ENCODE measurements around the gene STAC2.
A peak's percentile ranks its signal among the peaks of the same experiment; 100 is the strongest.

STAC2 gene

DNA sequence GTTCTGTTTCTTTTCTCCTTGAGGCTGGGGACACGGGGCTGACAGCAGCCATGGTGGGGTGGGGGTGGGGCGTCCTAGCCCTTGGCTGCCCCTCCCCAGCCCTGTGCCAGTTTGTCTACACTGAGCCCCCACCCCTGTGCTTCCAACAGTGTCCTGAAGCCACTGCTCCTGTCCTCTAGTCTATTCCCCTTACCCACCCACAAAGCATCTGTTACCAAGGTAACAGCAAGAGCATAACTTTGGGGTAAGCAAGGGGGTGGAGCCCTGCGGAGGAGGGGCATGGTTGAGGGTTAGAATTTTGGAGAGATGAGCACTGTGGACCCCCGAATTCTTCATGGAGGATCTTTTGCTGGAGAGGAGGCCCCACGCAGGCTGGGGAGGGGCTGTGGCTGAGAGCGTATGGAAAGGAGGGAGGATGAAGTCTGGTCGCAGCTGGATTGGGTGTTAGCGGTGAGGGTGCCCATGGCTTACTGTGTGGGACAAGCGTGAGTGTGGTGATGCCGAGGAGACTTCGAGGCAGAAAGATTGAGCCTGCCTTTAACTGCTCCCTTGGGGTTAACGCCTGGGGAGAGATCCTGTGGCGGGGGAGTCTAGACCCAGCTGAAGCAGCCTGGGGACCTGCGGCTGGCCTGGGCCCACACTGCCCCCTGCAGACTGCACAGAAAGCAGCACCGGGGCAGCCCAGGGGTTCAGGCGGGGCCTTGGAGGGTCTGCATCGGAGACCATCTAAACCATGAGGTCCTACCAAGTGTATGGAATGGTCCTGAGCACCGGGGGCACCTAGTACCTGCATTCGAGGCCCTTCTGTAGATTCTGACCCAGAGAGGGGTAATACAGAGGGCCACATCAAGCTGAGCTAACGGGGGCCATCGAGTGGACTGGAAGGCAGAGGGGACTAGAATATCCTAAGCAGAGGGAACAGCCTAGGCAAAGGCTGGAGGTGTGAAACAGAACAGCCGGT lies 6.1 kb upstream of the STAC2 start:
- peak; percentile 19 for DNase-seq (ENCODE audit: low read depth)

DNA sequence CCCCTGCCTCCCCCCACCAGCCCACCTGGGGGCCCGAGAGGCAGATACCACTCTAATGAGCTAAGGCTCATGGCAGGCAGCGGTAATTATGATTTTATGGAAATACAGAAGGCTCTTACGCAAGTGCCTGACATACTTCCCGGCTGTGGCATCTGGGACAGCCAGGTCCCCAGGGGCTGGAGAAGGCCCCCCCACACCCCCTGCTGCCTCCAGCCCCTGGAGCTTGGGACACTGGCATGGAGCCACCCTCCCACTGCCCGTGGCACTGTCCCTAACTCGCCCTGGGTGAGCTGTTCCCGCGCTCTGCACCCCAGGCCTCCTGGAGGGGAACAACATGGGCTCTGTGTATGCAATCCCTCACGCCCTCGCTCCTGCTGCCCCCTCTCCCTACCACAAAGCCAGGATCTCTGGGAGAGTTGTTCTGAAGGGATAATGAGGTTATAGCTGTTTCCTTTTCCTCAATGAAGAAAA lies 5.4 kb upstream of the STAC2 start:
- no peak for DNase-seq (ENCODE audit: low read depth)

DNA sequence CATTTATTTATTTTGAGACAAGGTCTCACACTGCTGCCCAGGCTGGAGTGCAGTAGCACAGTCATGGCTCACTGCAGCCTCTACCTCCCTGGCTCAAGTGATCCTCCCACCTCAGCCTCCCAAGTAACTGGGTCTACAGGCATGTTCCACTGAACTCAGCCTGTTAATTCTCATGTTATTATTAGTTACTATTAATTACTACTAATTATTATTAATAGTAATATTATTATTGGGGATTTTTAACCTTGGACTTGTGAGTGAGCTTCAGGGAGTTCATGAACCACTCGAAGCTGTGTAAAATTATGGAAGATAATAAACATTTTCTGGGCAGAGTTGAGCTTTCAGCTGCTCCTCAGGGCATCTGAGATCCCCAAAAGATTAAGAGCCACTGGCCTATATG lies 4.6 kb upstream of the STAC2 start:
- DNase-seq (ENCODE audit: low read depth) = no peak

DNA sequence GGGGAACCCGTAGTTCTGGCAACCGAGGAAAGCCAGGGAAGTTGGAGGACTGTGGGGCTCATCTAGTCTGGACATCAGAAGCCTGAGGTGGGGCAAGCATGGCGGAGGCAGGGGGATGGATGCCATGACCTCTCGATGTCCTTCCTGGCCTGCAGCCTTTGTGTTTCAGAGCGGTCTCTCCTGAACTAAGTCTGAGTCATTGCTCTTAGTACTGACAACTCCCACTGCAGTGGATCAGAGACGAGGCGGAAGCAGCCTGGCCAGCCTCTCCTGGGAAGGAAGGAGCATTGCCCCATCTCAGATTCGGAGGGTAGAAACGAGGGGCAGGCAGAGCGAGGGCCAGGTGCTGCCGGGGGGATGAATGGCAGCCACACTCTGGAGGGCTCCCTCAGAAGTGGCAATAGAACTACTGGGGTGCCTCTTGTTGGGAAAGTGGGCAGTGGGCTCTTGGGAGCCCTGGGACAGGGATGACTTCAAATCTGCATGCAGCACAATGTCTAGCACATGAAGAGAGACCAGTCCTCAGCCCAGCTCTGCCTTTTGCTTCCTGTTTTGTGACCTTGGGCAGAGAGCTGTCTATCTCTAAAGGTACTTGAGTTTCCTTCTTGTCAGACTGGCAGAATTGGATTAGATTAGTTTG lies 3.6 kb upstream of the STAC2 start:
- no peak for DNase-seq (ENCODE audit: low read depth)

DNA sequence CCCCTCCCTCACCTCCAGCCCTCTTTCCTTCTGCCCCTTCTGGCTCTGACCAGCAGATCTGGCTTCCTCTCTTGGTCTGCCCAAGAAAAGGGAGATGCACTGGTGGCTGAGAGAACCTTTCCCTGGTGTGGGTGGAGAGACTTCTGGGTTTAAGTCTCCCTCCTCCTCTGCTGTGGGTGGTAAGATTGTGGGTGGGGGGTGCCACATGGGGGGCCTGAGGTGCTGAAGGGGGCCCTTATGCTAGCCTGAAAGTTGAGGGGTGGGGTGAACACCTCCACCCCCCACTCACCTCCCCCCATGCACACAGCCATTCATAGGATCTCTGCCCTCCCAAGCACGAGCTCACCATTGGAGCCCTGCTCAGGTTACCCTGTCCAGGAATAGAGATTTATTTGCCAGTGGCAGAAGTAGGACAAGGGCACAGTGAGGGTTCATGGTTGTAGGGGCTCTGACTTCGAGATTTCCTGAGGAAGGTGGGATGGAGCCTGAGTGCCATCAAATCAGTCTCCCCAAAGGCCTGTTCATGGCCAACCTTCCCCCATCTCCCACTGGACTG lies 1.7 kb upstream of the STAC2 start:
- DNase-seq (ENCODE audit: low read depth) = no peak

DNA sequence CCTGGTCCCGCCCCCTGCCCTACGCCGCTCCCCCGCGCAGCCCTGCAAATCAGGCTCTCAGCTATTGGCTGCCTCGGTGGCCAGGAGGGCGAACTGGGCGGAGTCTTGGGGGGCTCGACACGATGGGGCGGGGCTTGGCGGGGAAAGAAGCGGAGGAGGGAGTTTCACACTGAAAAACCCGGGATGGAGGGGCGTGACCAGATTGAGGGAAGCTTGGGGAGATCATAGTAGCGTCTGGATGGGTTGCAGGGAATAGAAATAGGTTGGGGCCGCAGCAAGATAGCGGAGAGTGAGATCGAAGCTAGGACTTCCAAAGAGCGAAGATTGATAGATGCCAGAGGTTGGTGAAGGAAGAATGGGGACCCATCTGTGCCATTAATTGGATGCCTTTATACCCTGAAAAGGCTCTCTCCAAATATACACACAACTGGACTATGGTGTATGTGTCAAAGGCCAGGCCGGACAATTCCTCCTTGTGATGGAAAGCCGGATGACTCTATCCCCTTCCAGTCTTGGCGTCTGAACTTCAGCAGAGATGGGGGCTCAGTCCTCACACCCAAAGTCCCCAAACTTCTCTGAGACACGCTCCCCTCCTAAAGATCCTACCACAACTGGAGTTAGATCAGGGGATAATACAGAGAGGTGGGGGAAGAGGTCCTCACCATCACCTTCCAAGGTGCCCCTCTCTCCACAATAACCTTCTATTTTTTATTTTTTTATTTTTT lies 376 bp upstream of the STAC2 start:
- peak; percentile 32 for DNase-seq (ENCODE audit: low read depth)

DNA sequence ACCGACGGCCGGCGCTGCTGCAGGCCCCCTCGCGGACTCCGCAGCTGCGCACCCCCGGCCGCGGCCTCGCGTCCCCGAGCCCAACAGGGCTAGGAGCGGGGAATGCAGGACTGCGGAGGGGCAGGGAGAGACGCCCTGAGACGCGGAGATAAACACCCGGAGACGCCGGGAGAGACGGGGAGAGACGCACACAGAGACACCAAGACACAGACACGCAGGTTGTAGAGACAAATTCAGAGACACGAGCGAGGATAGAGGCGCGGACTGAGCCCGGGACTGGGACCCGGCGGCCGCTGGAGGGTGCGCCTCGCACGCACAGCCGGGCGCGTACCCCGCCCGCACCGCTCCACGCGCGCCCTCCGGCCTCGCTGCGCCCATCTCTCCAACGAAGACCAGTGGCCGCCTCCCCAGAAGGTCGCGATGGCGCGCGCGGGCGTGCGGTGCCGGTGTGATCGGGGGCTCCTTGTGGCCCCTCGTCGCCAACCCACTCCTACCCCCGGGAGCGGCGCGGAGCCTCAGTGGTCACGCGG lies 902 bp downstream of the STAC2 start:
- no peak for DNase-seq (ENCODE audit: low read depth)

DNA sequence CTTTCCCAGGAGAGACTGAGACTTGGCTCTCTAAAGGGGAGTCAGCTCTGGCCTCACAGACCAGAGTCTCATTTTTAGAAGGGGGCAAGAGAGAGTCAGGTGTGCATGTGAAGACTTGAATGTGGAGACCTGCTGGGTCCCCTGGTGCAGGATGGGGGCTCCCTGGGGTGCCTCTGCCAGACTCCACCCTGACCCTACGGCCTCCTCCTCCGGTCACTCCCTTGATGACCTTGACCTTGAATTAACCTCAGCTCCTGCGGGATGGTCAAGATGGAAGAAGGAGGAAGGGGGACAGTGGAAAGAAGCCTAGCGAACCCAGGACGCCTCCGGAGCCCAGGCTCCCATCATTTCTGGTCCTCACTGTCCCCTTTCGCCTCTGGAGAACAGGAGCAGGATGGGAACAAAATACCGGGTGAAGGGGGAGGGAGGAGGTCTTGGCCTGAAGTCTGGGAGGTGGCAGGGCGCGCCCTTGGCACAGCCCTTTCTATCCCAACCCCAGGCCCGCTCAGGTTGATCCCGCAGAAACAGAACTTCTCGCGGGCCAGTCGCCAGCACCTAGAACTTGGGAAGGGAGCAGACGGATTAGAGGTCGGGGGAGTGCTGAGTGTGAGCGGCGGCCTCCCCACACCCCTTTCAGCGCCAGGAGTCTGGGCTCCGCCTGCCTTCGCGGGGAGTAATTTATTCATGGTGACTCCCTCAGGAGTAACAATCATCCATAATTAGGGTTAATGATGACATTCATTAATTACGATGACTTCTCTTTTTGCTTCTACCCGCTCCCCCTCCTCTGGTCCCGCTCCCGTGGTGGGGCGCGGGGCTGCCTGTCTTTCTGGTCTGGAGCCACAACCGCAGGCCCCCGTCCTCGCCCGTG lies 1.6 kb downstream of the STAC2 start:
- DNase-seq (ENCODE audit: low read depth) = no peak

DNA sequence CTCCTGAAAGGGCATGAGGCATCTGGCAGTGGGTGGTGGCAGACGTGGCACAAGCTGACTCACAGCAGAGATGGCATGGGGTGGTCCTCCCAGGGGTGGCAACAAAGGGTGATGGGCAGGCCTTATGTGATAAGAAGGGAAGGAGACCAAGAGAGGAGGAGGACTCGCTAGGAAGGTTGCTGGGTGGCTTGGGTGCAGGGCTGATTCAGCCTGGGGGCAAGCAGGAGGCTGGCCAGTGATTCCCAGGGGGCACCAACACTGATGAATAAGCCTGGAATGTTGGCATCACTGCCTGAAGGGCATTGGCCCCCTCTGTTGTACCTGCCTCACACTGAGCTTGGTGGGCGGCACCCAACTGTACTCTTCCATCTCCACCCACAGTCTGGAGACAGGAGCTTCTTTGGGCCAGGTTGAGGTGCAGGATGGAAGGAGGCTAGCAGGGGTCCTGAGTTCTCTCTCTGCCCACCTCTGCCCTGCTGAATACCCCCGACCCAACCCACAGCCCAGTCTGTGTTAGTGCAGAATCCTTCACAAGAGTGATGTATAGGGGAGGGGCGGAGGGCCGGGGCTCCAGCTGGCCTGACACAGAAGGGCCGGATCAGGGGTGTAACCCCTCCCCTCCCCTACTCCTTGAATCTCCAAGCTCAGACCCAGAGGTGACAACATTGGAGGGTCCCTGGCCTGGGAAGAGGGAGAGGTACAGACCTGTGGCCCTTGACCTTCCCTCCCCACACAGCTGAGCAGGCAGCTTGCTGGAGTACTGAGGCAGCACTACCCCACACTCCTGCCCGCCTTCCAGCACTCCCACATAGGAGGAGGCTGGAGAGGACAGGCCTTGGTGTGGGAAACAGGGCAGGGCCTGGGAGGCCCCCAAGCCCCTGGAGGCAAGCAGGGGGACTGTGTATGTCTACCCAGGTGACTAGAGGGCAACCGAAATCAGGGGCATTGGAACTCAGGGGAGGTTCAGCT lies 2.6 kb downstream of the STAC2 start:
- no peak for DNase-seq (ENCODE audit: low read depth)

DNA sequence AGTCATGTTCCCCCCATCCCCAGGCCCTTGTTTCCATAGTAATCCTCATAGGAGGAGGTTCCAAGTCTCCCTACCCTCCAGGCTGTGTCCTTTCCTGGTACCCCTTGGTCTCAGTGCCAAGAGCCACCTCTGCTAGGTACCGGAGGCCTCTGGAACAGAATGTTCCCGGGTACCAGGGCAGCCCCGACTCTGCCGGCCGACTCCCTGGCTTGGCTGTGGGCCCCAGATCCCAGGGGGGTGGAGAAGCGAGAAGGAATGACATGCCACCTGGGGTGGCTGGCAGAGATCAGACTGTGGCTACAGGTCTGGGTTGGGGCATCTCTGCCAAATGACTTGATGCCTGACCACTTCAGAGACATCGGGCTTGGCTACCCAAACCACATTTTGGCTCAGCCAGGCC lies 3.6 kb downstream of the STAC2 start:
- DNase-seq (ENCODE audit: low read depth) = no peak

DNA sequence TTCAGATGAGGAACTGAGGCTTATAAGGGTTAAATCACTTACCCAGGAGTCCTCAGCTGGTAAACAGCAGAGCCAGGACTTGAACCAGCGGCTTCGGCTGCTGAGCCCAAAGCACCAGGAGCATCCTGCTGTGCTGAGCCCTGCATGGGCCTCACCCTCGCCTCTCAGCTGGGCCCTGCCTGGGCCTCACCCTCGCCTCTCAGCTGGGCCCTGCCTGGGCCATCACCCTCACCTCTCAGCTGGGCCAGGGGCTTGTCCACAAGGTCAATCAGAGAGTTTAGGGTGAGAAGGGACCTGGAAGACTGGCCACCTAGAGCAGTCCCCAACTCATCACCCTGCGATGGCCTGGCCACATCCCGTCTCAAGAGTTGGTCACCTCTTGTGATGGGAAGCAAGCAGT lies 4.2 kb downstream of the STAC2 start:
- DNase-seq (ENCODE audit: low read depth) = no peak

DNA sequence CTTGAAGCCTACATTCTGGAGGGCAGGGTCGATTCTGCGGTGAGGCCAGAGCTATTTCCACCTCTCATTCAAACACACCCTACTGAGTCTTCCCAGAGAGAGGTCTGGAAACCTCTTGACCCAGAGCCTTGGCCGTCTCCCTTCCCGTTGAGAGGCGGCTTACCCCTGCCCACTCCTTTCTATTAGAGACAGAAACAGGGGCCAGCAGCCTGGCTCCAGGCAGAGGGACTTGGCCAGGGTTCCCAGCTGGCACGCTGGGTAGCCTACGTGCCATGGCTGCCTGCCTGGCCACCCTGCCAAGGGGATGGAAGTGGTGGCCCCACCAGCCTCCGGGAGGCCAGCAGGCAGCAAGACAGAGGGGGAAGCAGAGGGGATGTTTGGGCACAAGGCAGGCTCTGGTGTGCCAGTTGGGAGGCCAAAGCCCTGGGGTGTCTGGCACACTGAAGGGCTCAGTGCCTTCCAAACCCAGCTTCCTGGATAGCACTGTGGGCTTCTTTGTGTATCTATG lies 6.0 kb downstream of the STAC2 start:
- no peak for DNase-seq (ENCODE audit: low read depth)

DNA sequence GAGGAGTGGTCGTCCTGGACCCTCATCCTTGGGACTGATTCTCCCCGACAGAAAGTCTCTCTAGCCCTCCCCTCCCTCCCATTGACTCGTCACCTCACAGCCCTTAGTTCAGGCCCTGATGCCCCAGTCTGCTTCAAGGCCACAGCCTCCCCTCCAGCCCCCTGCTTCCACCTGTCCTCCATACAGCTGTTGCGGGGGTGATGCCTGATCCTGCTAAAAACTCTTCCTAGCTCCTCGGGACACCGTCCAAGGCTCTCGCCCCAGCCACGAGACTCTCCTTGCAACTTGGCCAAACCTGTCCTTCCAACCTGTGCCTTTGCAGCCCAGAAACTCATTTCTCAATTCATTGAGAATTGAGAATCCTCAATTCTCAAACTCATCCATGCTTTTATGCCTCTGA lies 6.8 kb downstream of the STAC2 start:
- DNase-seq (ENCODE audit: low read depth) = no peak

DNA sequence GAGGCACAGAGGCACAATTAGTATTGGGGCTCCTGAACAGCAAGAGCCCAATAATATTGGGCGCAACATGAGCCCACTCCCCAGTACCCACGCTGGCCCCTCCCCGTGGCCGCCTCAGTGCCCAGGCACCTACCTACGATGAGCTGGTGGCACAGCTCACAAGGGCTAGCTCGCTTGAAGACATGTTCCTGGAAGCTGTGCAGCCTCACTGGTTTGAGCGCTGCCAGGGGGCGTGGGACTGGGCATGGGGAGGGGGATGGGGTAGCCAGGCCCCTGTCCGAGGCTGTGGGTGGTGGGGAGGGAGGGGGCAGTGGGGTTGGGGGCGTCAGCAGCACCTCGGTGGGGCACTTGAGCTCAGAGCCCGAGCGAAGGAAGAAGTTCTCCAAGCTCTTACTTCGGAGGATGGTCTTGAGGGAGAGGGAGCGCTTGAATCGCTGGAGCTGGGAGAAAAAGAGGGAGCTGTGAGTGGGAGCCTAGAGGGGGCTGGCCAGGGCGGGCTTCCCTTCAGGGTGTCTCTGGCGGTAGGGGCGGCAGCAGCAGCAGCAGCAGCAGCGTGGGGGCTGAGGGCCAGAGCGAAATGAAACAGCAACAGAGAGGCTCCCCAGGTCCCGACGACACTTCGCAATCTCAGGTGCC lies 7.9 kb downstream of the STAC2 start:
- DNase-seq (ENCODE audit: low read depth) = no peak

DNA sequence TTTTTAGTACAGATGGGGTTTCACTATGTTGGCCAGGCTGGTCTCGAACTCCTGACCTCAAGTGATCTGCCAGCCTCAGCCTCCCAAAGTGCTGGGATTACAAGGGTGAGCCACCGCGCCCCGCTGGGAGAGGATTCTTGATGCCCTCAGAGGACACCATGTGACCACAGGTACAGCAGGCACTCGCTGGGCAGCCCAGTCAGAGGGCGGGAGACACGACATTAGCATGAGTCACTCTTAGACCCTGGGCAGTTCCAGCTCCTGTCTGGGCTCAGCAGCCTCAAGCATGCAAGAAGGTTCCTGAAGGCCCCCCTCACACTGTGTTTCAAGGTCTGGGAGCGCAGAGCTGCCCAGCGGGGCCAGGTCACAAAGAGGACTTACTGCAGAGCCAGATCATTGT lies 11.9 kb downstream of the STAC2 start:
- DNase-seq (ENCODE audit: low read depth) = no peak

DNA sequence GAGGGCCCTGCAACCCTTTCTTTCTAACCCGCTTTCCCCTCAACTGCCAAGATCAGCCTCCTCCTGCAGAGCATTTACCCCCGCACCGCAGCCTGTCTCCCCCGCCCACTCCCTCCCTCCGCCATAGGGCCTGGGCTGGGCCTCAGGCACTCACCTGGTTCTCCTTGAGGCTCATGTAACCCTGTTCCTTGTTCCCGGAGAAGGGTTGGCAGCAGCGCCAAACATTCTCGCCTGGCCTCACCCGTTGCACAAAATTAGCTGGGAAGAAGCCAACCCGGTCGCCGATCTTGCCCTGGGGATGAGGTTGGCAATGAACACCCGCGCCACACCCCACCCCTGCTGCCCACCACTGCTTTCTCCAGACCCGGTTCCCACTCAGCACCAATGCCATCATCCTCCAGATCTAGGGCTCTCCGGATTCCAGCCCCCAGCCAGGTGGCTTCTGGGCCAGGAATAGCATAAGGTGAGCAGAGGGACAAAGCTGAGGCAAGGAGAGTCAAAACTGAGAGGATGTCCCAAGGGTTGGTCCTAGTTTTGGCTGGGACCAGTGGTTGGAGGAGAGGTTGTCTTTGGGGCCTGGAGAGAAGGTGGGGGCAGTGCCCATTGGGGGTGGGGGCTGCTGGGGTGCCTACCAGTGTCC lies 12.8 kb downstream of the STAC2 start:
- no peak for DNase-seq (ENCODE audit: low read depth)

DNA sequence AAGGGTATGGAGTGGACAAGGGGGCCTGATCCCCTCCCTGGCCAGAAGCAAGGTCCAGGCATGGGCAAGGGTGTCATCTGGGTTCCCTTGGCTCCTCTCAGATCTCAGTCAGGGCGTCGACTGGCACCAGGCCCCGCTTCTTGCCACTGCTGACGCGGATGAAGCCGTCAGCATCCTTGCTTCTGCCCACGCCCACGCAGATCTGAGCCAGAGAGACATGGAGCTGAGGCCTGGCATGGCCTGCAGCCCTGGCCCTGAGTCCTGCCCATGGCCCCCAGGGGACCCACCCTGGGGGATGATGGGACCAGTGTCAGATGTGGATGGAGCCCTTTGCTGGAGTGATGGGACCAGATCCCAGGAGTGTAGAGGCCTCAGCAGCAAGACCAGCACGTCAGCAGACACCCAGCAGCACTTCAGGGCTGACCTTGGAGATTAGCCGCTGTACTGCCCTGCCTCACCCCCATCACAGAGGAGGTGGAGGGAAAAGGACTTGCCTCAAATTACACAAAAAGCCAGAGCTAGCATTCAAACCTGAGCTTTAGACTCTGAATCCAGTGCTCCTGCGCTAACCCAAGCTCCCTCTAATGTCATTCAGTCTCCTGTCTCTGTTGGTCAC lies 13.4 kb downstream of the STAC2 start:
- DNase-seq (ENCODE audit: low read depth) = no peak

DNA sequence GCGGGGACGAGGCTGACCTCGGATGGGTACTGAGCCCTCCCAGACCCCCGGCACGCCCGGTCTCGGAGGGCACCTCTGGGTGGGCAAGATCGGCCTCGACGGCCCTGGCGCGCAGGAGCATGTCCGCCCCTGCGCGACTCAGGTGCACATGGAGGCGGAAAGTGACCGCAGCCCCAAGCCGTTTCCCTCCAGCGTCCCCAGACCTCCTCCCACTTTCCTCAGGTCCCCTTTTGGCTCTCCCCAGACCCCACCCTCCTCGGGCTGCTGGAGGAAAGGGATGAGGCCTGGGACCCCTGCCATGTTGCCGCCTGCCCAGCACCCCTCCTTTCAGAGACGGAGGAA lies 15.7 kb downstream of the STAC2 start:
- DNase-seq (ENCODE audit: low read depth) = no peak

All from T-helper 22 cell (primary cell).